GM19395 (cell line): ENCODE data around the gene HSPG2.

Experiments
- ATAC-seq: cut with Tn5 transposase; IDR thresholded peaks from one replicate; pipeline ENCODE4 v1.9.1; 2021; ENCODE audit warnings: mild to moderate bottlenecking, moderate library complexity; ENCODE audit not compliant: unreplicated experiment

Gene HSPG2

GRCh38 chr1:21774835-21775549 lies 162.1 kb downstream of the HSPG2 start:
- no peak for ATAC-seq

GRCh38 chr1:21773585-21773984 lies 163.5 kb downstream of the HSPG2 start:
- ATAC-seq = no peak
